ENCODE data around the gene WBP4.

DNA sequence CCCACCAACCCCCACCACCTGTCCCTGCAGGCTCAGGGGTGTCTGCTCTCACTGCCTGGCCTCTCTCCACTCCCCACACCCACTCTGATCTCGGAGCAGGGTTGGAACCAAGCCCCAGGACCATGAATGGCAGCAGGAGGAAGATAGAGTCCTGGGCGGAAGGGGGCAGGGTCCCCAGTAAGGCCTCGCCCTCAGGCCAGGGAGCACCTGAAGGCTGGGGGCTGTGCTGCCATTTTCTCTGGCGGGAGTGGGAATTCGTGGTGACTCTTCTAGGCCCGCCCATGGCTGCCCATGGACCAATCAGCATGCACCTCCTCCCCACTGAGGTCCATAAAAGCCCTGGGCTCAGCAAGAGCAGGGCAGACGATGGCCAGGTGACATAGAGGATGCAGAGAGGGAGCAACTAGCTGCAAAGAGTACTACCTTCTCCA, 46.3 kb downstream of the WBP4 start:
- TF ChIP-seq REST (IDR thresholded peaks at IDR 0.05; ENCODE audit: insufficient read depth in 1 of 2, low read depth in 2 of 2, low read length in 1 of 2) (no peak), CTCF (IDR thresholded peaks at IDR 0.05) (no peak), TCF7L2 (IDR thresholded peaks at IDR 0.05; ENCODE audit: low read depth, low read length) (no peak)

All from Panc1 (cell line).